AG08396 (cell line): ENCODE measurements around the gene HKDC1.
"Not testable (repeated sequence)": the region's sequence is repeated elsewhere in the genome, so short reads cannot be mapped to it uniquely, and the experiment has no call there.

Experiments used
- DNase-seq: peaks from one replicate; pipeline ENCODE4 v3.0.0; 2012; ENCODE audit warnings: low spot score, mixed read lengths

HKDC1 gene

GRCh38 chr10:69281507-69282413 is 61.6 kb downstream of the HKDC1 start:
- DNase-seq, result no peak

DNA sequence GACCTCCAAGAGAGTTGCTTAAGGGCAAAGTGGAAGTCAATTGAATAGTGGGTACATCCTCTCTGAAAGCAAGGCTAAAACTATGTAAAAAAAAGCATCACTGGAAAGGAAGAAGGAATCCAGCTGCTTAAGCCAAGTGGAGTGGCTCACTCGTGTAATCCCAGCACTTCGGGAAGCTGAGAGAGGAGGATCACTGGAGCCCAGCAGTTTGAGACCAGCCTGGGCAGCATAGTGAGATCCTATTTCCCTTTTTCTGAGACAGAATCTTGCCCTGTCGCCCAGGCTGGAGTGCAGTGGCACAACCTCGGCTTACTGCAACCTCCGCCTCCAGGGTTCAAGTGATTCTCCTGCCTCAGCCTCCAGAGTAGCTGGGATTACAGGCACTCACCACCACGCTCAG is 64.3 kb downstream of the HKDC1 start:
- not testable (repeated sequence) for DNase-seq

DNA sequence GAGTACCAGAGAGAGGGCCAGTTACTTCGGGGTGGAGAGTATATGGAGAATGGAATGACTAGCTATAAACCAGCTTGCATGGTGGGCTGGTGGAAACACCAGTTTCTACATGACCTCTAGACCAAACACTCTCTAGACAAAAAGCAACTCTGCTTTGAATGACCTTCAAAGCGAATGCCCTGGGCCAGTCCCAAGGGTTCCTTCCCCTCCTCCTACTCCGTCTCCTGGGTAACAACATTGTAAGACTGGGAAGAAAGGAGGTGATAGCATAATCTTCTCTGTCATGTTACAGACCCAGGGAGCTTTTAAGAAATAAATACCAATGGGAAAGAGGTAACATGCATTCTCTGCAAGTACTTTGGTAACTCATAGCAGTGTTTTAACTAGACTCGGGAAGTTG is 65.6 kb downstream of the HKDC1 start:
- DNase-seq, result no peak

DNA sequence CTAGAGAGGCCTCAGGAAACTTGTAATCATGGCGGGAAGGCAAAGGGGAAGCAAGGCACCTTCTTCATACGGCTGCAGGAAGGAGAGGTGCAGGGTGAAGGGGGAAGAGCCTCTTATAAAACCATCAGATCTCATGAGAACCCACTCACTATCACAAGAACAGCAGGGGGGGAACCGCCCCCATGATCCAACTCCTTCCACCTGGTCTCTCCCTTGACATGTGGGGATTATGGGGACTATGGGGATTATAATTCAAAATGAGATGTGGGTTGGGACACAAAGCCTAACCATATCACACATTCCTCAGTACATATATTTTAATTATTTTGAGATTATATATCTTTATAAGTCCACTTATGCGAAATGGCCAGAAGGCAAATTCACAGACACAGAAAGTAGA is 67.0 kb downstream of the HKDC1 start:
- no peak for DNase-seq

- no peak for DNase-seq
Measured at GRCh38 chr10:69290993-69291392, 70.9 kb downstream of the HKDC1 start.

GRCh38 chr10:69292459-69292858 is 72.3 kb downstream of the HKDC1 start:
- no peak for DNase-seq

DNA sequence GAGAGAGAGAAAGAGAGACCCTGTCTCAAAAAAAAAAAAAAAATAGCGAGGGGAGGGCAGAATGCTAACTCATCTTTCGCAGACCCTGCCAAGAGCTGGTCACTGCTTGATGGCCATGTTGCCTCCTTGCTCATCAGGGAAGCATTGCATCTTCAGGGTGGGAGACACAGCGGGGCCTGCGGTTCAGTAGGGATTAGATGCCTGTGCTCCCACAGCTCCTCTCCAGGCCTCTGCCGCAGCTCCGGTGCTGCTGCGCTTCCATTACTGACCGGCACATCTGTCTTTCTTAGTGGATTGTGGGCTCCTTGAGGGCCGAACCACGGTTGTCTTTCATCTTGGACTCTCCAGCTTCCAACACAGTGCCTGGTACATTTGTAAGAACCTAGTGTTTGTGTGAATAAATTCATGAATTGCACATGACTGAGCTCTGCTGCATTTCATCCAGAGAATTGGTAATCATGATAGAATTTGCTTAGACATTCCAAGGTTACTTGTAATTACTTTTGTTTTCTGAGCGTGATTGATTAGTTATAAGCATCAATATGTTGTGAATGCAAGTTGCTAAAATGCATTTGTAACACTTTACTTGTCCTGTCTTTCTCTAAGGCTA is 75.0 kb downstream of the HKDC1 start:
- DNase-seq, result no peak

DNA sequence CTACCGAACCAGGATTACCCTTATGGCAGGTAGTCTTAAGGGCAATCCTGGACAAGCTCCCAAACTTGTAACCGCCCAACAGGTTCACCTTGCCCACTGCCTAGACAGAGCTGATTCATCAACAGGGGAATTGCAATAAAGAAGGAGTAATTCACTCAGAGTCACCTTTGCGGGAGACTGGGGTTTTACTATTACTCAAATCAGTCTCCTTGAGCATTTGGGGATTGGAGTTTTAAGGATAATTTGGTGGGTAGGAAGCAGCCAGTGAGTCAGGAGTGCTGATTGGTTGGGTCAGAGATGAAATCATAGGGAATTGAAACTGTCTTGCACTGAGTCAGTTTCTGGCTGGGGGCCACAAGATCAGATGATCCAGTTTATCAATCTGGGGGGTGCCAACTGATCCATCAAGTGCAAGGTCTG is 83.5 kb downstream of the HKDC1 start:
- no peak for DNase-seq

- no peak for DNase-seq
Measured at GRCh38 chr10:69306421-69306820, 86.3 kb downstream of the HKDC1 start.

DNA sequence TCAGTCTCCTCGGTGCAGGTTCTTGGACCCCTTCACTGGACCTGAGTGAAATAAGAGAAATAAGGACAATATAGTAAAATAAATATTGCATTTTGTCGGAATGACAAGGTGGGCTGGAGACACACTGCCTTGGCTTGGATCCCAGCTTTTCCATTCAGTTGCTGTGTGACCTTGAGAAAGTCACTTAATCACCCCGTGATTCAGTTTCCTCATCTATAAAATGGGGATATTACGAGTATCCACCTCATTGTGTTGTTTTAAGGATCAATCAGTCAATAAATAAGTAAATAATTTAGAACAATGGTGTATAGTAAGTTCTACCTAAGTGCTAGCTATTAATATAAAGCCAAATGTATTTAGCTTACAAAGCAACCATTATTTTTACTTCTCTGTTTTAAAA is 87.3 kb downstream of the HKDC1 start:
- DNase-seq, result no peak

DNA sequence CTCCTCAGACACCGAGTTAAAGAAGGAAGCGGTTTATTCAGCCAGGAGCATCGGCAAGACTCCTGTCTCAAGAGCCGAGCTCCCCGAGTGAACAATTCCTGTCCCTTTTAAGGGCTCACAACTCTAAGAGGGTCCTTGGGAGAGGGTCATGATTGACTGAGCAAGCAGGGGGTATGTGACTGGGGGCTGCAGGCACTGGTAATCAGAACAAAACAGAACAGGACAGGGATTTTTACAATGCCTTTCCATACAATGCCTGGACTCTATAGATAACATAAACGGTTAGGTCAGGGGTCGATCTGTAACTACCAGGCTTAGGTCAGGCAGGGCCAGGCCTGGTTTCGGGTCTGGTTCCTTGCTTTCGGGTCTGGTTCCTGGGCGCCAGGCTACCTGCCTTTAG is 88.2 kb downstream of the HKDC1 start:
- not testable (repeated sequence) for DNase-seq

DNA sequence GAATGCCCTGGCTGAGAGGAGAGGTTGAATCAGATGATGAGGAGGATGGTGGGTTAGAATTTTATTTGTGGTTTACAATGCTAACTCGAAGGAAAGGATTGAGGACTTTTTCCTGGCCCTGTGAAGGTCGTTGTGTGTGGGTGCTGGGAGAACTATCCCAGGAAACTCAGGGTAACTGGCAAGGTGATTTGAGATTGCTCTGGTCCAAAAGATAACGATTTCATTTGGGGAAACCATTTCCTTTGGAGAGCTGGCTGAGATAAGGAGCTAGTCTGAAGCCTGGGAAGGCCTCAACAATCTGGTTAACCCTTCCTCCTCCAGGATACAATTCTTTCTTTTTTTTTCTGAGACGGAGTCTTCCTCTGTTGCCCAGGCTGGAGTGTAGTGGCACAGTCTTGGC is 91.2 kb downstream of the HKDC1 start:
- no peak for DNase-seq

DNA sequence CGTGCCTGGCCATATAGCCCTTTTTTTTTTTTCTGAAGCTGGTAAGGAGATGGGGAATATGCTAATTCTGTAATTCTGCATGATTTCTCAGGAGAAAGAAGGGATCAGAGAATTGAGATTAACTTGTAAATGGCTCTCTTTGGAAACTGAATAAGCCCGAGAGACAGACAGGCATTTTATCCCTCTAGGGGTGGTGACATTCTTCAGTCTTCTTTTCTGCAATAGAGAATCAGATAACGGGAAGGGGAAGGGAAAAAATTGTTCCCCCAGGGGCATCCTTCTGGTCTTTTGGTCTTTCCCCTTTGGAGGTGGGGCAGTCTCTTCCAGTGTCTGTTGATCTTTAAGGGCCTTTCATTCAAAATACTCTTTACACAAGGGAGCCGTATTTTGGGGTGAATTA is 92.4 kb downstream of the HKDC1 start:
- DNase-seq, result no peak

GRCh38 chr10:69315100-69315542 is 95.0 kb downstream of the HKDC1 start:
- DNase-seq, result no peak

GRCh38 chr10:69315610-69316312 is 95.6 kb downstream of the HKDC1 start:
- DNase-seq, result no peak

DNA sequence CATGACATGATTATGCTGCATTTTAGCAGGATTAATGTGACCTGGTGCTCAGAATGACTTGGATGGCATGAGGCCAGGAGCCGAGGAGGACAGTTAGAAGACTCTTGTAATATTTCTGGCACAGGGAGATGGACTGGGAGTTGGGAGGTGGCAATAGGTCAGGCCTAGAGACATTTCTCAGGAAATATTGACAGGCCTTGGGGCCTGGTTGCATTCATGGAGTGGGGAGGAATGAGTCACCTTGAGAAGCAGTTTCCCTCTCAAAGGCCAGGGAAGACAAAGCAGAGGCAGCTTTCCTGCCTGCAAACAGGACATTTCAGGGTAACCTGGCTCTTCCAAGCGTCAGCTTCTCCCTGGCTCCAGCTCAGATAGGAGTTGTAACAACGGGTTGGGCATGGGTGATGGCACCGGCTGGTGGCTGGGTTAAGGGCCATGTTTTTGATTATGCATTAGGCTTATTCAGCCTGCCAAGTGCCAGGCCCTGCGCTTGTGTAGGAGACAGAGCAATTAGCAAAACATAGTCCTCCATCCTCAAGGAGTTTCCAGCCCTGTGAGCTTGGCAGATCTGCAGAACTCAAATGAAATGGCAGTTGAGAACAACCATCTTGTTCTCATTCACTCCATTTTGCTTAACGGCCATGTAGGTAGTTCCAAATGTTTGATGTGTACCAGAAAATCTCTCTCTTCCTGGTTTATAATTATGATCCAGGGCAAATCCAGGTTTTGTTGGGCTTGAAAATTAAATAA is 96.4 kb downstream of the HKDC1 start:
- peak; percentile 49 for DNase-seq
